IPS DF 4.7 (cell line): ENCODE results near the gene HOXA11.

ENCODE experiments used
- DNase-seq: peaks from one replicate; pipeline ENCODE4 v3.0.0-alpha.2; 2013; ENCODE audit warnings: low spot score; ENCODE audit errors: extremely low read depth

The HOXA11 gene

GRCh38 chr7:27133409-27134231 lies 51.4 kb downstream of the HOXA11 start:
- no peak for DNase-seq

- DNase-seq: no peak
Observed at GRCh38 chr7:27132978-27133377, 52.1 kb downstream of the HOXA11 start.

GRCh38 chr7:27132214-27132613 lies 52.8 kb downstream of the HOXA11 start:
- no peak for DNase-seq

- DNase-seq: no peak
Observed at GRCh38 chr7:27131390-27131819, 53.6 kb downstream of the HOXA11 start.
